Gastrocnemius medialis (tissue), 4 donors: Measurements from ENCODE around the gene ENC1.

Experiments
- CTCF ChIP-seq, 5 experiments: fragments of 450-650 bp in 3 of 5; fragments of 200-600 bp in 2 of 5; sonication (generic) in 2 of 5; IDR thresholded peaks in 4 of 5; conservative IDR thresholded peaks in 1 of 5; 1 replicate in 4 of 5; 2 replicates in 1 of 5; pipeline ENCODE4 v1.5.1; 2016 to 2019; ENCODE audit warnings: antibody characterized with exemption in 5 of 5, mild to moderate bottlenecking in 3 of 5, moderate library complexity in 3 of 5
- POLR2A ChIP-seq, 2 donors: fragments of 450-650 bp; IDR thresholded peaks; one replicate each; pipeline ENCODE4 v1.6.1; 2017; ENCODE audit warnings: antibody characterized with exemption in 2 of 2, mild to moderate bottlenecking in 2 of 2, moderate library complexity in 2 of 2

GRCh38 chr5:74616236-74617146, 24.0 kb downstream of the ENC1 start:
- TF ChIP-seq POLR2A (IDR thresholded peaks at IDR 0.05) (no peak), CTCF (IDR thresholded peaks at IDR 0.05 in 4 of 5, conservative IDR thresholded peaks at IDR 0.05 in 1 of 5) (no peak)
